Retina (tissue), 1 donor: ENCODE data around the gene RLBP1.
A peak's percentile ranks its signal among the peaks of the same experiment; 100 is the strongest.

Experiments used
- DNase-seq: peaks from one replicate; pipeline ENCODE4 v3.0.0-alpha.2; 2016

The RLBP1 gene

GRCh38 chr15:89205991-89206585 lies 15.3 kb downstream of the RLBP1 start:
- DNase-seq: no peak

DNA sequence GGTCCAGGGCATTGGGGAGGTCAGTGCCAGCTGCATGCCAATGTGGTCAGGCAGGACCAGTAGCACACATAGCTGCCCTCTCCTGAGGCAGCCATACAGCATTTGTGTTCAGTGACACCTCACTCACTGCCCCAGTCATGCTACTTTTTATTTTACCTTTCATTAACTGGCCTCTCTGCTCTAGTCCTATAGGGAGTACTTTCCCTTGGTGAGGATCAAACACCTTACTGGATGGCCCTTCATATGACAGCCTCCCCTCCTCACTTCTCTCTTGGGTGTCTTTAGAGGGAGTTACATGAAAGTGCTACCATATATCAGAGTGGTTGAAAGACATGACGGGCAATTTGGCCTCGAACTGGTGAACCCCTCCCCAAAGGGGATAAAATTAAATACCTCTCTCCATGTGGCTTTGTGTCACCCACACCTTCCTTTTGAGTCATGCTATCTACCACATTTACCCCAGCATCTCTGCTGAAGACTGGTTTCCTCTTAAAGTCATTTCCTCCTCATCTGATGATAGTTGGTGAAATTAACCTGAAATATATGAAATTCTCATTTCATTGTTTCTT lies 17.6 kb downstream of the RLBP1 start:
- DNase-seq: no peak

DNA sequence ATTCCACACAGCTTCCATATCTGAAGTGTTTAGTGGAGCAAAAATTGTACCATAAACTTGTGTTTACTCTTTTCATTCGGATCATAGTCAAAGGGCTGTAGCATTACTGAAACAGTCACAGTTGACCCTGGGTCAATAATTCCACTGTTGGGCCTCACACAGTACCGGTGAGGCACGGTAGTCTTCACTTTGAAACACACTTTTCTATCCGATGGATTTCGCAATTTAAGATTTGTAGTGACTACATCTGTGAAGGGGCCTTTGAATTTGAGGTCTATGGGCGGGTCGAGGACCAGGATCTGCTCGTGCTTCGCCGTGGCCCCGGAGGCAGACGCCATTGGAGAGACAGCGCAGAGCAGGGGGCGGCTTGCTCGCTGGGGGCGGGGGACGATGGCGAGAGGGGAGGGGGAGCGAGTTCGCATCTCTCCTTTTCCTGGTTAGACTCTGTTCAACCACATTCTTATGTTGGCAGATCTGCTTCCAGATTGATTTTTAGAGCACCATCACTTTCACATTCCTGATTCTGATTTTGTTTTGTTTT lies 19.8 kb downstream of the RLBP1 start:
- no peak for DNase-seq

DNA sequence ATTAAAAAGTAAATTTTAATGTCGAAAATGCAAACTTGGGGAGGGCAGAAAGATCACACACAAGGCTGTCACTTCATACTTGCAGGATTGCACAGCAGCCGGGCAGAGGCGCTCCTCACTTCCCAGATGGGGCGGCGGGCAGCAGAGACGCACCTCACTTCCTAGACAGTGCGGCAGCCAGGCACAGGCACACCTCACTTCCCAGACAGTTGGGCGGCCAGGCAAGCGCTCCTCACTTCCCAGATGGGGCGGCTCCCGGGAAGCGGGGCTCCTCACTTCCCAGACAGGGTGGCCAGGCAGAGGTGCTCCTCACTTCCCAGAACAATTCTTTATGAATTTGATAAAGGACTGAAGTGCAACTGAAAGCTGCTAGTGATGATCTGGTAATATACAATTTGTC lies 21.2 kb downstream of the RLBP1 start:
- no peak for DNase-seq

- peak; percentile 24 for DNase-seq
Observed at GRCh38 chr15:89199746-89200145, 21.6 kb downstream of the RLBP1 start.

DNA sequence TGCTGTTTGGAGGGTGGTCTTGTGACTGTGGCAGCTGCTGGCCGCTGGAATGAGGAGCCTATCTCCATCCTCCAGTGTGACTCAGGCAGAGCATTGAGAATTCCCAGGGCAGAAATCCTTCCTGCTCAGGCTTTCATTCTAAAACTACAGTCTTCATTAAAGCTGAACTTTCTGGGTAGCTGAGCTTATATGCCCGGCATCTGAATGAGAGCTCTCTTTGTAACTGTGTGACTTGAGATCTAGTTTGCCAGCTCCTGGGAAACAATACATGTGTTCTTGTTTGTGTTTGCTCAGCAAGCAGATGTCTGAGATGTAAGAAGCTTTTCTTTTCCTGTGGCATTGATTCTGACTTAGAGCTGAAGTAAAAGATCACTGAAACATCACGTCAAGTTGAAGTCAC lies 22.4 kb downstream of the RLBP1 start:
- DNase-seq: peak; percentile 34

GRCh38 chr15:89198196-89198595 lies 23.2 kb downstream of the RLBP1 start:
- DNase-seq: no peak

DNA sequence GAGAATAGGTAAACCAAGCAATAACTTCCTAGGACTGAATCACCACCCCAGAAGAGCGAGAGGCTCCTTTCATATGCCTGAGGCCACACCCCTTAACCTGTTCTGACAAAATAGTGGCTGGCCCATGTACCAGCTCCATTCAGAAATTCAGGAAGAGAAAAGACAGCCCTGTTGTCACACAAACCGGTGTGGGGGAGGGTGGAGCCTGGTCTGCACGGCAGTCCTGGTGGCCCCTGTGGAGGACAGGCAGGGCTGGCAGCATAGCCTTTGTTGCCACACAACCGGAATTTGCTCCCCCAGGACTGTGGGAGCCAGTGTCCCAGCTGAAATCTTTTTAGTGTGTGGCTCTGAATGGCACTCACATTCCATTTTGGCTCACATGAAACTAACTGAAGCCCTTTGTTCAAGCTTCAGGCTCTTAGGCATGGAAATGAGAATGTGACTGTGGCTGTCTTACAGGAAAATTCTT lies 23.8 kb downstream of the RLBP1 start:
- peak; percentile 54 for DNase-seq

DNA sequence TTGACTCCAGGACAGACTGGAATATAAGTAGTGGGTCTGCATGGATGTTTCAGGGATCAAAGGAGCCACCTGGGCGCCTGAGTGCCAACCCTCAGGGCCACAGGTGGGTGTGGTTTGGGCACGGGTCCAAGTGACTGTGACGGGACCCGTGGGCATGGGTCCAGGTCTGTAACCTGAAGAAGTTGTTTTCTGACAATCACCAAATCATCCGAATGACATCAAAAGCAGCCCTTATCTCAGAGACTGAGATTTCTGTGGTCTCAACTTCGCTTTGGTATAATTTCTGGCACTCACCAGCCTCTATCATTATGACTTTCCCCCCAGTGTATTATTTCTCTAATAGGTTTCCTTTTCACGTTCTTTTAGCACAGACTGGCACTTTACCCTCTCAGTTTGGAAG lies 24.4 kb downstream of the RLBP1 start:
- no peak for DNase-seq

DNA sequence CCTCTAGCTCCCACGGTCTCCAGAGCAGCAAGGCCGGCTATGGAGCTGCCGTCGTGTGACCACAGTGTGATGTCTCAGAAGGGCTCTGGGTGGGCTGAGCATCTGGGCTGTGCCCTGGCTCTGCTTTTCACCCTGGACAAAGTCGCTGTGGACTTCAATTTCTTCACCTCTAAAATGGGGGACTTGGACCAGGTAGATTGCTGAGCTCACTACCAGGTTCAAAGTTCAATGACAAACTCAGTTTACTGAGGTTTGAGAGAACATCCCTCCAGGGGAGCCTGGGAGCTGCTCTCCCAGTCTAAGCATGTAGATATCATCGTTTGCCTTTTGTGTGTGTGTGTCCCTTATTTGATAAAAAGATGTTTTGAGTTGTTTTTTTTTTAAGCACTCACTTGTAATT lies 25.1 kb downstream of the RLBP1 start:
- DNase-seq: no peak

DNA sequence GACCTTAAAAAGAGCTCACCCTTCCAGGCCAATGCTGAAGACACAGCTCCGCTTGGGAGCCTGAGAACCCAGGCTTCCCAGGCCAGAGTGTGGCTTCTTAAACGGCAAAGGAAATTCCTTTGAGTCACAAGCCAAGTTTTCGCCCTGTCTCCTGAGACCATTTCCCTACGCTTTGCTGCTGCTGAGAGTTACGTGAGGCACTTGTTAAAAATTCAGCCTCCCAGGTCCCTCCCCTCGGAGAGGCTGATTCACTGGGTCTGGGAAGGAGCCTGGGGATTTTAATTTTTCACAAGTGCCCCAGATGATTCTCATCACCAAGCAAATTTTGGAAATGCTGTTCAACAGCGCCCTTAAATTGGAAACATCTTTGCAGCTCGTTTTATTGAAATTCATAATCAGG lies 25.5 kb downstream of the RLBP1 start:
- DNase-seq: no peak

DNA sequence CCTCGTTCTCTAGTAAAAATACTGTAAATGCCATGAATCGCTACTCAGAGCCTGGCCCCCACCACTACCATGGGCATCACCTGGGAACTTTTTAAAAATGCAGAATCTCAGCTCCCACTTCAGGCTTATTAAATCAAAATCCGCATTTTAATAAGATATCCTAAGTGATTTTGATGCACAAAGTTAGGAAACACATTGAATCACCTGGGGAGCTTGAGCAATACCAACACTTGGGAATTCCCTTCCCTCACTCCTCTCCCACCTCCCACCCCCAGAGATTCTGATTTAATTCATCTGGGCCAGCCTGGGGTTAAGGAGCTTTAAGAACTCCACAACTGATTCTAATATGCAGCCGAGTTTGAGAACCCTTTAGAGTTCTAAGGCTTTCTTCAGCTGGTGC lies 26.8 kb downstream of the RLBP1 start:
- no peak for DNase-seq

DNA sequence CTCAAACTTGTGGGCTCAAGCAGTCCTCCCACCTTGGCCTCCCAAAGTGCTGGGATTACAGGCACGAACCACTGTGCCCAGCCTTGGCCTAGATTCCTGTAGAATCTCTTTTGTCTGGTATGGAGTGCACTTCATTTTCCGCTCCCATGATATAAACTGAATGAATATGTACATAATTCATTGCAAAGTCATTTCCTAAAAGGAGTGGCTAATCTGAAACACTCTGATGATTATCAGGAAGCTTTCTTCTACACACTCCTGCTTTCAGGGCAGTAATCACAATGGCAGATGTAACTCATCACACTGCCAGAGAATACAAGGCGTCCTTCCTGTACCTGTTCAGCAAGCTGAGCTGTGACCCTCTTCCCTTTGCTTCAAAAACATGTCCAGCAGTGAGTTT lies 28.6 kb downstream of the RLBP1 start:
- DNase-seq: no peak

GRCh38 chr15:89192136-89192535 lies 29.2 kb downstream of the RLBP1 start:
- no peak for DNase-seq

DNA sequence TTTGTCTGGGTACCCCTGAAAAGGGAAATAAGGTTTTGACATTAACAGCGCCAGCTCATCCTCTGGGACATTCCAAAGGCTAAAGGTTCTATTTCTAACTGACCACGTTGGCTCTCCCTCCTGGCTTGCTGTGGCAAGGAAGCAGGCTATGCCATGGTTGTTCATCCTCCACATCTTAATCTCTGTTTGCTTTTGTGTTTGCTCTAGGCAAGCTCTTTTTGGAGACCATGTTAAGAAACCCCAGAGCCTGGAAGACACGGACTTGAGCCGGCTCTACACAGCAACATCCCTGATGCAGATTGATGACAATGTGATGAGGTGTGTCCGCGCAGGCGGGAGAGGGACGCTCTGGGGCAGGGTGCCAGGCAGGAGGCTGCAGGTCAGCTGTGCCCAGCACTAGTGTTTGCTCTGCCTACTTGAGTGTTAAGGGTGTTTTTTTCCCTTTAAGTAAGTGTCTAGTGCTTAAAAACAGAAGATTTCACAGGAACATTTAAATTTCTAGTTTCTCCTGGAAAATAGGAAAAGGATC lies 33.3 kb downstream of the RLBP1 start:
- DNase-seq: no peak

DNA sequence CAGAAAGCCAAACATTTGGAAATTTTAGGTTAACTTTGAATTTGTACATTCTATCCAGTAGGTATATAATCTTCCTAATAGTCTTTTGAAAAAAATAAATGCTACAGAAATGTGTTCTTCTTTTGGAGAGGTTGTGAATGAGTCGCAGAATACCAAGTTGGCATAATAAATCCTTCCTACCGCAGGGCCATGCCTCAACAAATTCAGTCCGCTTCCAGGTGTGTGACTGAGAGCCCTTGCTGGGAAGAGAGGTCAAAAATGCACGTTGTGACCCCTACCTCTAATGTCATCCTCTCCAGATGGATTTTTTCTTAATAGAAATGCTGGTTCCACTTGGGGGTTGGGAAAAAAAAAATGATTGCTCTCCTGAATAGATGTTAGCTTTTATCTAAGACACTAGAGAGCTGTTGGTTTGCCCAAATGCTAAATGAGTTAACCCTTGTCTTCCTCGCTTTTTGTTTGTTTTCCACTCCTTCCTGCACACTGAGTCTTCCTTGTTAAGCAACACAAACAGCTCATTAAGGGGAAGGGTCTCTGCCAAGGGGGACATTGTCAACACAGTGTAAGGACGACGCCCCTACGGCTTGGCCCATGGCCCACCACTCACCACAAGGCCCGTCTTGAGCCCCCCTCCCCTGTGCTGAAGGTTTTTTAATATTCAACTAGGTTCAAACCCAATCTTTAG lies 33.9 kb downstream of the RLBP1 start:
- no peak for DNase-seq

DNA sequence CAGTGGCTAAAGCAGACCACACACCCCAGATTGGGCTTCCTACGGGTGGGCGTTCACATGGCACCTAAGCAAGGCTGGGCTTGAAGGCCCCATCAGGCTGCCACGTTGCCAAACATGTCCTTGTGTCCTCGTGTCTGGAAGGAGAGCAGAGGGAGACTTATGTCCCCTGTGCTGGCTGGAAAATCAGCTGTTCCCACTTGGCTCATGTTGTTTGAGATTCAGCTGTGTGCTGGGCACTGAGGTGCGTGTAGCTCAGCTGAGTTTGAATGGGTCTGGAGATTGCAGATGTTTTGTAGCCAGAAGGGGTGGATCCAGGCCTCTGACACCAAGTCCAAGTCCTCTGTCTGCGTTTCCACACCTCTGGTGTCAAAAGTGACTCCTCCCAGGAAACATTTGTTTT lies 34.6 kb downstream of the RLBP1 start:
- no peak for DNase-seq

GRCh38 chr15:89184886-89185526 lies 36.4 kb downstream of the RLBP1 start:
- DNase-seq: no peak

DNA sequence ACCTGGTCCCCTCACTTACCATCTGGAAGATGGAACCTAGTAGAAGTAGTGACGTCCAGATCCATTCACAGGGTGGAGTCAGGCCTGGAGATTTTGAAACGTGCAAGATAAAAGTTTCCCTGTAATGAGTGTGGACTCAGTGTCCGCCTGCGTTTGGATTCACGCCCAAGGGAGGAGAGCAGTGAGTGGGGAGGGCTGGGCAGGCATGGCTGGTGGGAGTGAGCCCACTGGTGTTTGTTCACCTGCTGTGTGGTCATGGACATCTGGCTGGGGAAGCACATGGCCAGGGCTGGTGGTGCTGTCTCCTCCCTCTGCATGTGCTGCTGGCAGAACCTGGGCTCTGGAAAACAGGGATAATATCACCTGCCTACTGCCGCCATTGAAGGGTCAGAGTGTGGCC lies 37.0 kb downstream of the RLBP1 start:
- no peak for DNase-seq

- no peak for DNase-seq
Observed at GRCh38 chr15:89179966-89180875, 41.2 kb downstream of the RLBP1 start.

- no peak for DNase-seq
Observed at GRCh38 chr15:89178307-89178977, 42.9 kb downstream of the RLBP1 start.
